ENCODE results near the gene NR3C2.

Gene NR3C2

DNA sequence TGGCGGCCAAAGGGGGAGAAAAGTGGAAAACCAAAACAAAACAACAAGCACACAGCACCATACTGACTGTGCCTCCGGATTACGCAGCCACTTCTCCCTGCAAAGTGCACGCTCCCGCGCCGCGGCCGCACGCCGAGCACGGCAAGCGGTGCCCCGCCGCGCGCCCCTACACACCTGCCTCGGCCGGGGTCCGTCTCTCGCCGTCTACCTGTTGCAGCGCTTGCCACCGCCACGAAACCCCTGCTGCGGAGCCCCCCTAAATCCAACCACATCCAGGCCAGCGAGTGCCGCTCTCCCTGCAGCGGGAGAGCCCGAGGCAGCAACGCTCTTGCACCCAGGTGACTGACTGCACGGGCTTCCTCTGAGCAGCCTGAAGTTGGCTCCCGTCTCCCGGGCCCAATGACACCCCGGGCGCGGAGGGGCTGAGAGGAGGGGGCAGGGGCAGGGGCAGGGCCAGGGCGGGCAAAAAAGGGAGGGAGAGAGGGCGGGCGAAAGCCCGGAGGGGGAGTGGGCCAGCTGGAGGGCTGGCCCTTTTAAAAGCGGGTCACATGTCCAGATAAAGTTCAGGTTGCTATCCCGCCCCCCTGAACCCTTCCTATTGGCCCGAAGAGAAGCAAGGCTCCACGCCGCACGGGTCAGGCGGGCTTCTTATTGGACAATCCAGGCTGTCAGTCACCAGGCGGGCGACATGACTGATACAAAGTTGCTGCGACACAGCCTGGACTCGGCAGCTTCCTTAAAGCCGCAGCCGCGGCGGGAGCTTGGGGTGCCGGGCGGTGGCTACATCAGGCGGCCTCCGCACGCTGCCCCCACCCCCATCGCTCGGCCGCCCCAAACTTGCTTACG, at the start of gene NR3C2:
Gene NR3C2 (minus strand): TSS at position 429 of the 846 bp plus-strand sequence.
- H3K4me3 ChIP-seq (ENCODE audit: low read length), result peak within 1 kb of the TSS; percentile 89
- TF ChIP-seq, protein P1, sequence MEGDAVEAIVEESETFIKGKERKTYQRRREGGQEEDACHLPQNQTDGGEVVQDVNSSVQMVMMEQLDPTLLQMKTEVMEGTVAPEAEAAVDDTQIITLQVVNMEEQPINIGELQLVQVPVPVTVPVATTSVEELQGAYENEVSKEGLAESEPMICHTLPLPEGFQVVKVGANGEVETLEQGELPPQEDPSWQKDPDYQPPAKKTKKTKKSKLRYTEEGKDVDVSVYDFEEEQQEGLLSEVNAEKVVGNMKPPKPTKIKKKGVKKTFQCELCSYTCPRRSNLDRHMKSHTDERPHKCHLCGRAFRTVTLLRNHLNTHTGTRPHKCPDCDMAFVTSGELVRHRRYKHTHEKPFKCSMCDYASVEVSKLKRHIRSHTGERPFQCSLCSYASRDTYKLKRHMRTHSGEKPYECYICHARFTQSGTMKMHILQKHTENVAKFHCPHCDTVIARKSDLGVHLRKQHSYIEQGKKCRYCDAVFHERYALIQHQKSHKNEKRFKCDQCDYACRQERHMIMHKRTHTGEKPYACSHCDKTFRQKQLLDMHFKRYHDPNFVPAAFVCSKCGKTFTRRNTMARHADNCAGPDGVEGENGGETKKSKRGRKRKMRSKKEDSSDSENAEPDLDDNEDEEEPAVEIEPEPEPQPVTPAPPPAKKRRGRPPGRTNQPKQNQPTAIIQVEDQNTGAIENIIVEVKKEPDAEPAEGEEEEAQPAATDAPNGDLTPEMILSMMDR (conservative IDR thresholded peaks at IDR 0.05; ENCODE audit: low read depth, low read length), result no peak

DNA sequence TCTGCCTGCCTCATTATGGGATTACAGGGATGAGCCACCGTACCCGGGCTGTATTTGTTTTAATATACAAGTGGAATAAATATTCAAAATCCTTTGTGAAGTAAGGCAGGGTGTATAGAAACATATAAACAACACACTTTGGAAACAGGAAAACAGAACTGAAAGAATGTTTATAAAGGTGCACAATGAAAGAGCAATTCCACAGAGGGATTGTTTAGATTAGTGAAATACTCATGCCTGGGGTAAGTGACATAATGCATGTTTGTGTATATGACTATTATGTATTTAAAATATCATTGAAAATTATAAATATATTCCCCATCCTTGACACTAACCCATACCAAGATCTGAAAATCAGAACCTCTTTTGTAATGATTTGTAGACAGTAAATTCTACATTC, 45.0 kb upstream of the NR3C2 start:
- DNase-seq (ENCODE audit: low read depth), result no peak
- TF ChIP-seq, protein P1 (conservative IDR thresholded peaks at IDR 0.05; ENCODE audit: low read depth, low read length), result no peak
- no peak overlapping the region for H3K4me3 ChIP-seq (ENCODE audit: low read length)

More for the DNA sequence above, at the start of gene NR3C2:
- peak; percentile 96 for DNase-seq (ENCODE audit: low read depth)

DNA sequence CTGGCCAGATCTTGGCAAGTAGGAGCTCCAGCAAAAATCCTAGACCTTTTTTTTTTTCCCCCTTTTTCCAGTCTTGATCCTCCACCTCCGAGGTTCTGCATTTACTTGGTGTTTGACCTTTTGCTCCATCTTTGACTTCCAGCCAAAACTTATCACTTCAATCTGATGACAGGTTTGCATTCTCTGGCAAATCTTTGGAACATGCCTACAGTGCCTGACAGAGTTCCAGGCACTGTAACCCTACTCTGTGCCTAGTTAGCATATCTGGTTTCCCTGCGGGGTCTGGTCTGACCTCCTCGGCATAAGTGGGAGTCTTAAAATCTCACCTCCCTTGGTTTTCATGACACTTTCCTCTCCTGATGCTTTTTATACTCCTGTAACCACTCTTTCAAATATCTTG, 39.4 kb upstream of the NR3C2 start:
- peak; percentile 13 for DNase-seq (ENCODE audit: low read depth)
- H3K4me3 ChIP-seq (ENCODE audit: low read length), result no peak overlapping the region
- TF ChIP-seq, protein P1 (conservative IDR thresholded peaks at IDR 0.05; ENCODE audit: low read depth, low read length), result no peak

DNA sequence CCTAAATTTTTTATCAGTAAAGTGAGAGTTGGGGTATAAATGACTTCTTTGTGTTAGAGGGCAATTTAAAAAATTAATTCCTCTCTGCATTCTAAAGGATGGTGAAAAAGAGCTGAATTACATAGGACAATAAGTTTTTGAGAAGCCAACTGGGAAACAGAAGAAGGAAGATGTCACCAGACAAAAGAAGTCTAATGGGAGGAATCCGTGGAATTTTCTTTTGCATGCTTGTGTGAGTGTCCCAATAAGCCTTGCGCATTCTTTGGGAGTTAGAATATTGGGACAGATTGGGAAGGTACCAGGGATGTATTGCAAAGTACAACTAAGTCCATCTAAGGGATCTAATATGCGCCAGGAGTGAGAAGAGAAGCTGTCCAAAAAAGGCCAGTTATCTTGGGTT, 35.1 kb upstream of the NR3C2 start:
- TF ChIP-seq, protein P1 (conservative IDR thresholded peaks at IDR 0.05; ENCODE audit: low read depth, low read length), result no peak
- no peak overlapping the region for H3K4me3 ChIP-seq (ENCODE audit: low read length)
- no peak for DNase-seq (ENCODE audit: low read depth)

DNA sequence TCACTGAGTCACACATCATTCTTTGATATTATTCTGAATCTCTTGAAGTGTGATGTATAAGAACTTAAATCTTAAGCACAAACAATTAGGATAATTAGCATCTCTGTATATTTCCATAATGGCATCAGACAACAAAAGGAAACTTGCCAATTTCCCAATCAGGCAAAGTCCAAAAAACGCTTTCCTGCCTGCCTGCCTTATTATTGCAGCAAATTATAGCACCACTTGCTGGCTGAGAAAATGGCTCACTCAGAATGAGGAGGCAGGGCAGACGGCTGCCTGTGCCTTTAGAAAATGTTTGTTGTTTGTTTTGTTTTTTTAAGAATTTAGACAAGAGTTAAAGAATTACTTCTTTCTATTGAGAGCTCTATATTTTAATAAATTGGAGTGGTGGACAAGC, 27.7 kb upstream of the NR3C2 start:
- TF ChIP-seq, protein P1 (conservative IDR thresholded peaks at IDR 0.05; ENCODE audit: low read depth, low read length), result no peak
- DNase-seq (ENCODE audit: low read depth), result no peak
- no peak overlapping the region for H3K4me3 ChIP-seq (ENCODE audit: low read length)

DNA sequence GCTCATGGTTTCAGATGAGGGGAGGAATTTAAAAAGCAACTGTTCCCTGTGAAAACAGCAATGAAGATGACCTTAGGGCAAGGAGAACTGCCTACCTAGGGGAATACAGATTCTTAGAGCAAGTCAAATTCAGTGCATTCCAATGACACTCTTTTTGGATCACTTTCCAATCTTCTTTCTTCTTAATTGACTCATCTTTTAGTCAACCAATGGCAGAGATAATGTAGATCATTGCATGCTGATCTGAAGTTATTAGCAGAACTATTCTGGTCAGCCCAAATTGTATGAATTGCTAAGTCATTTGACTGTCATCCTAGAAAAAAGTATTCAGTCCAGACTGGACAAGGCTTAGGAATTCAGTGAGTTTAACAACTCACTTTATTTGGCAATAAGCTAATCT, 12.6 kb upstream of the NR3C2 start:
- H3K4me3 ChIP-seq (ENCODE audit: low read length), result no peak overlapping the region
- TF ChIP-seq, protein P1 (conservative IDR thresholded peaks at IDR 0.05; ENCODE audit: low read depth, low read length), result no peak
- DNase-seq (ENCODE audit: low read depth), result no peak

DNA sequence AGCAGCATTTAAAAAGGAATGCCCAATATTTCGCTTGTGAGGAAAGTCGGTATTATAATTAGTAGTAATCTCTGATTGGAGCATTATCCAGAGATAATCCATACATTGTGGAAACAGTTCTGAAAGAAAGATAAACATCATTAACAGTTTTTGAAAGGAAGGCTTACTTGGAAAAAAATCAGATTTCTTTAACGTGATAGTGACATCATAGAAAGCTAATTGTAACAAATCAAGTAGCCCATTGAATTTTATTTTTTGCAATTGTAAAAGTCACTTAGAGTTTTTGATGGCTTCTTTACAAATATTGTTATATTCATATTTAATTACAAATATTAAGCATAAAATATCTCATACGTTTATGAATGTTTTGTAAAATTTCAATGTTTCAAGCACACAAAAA, 11.6 kb upstream of the NR3C2 start:
- TF ChIP-seq, protein P1 (conservative IDR thresholded peaks at IDR 0.05; ENCODE audit: low read depth, low read length), result no peak
- no peak overlapping the region for H3K4me3 ChIP-seq (ENCODE audit: low read length)
- no peak for DNase-seq (ENCODE audit: low read depth)
